Loucy (cell line): ENCODE results near the gene CCDC146.
"Not testable (repeated sequence)": the region's sequence is repeated elsewhere in the genome, so short reads cannot be mapped to it uniquely, and the experiment has no call there.

ENCODE experiments used
- H2AFZ ChIP-seq: fragments of 200-600 bp; sonication (generic); 2 replicates; pipeline ENCODE4 v1.6.0; 2016; ENCODE audit warnings: antibody characterized with exemption, mild to moderate bottlenecking, low read length, moderate library complexity
- H3F3A ChIP-seq: fragments of 200-600 bp; 2 replicates; pipeline ENCODE4 v1.6.0; 2016; ENCODE audit warnings: antibody characterized with exemption, low read depth, mild to moderate bottlenecking
- H3K27me3 ChIP-seq: fragments of 200-600 bp; sonication (generic); 2 replicates; pipeline ENCODE4 v1.6.1; 2014; ENCODE audit warnings: low read length, mild to moderate bottlenecking; ENCODE audit not compliant: insufficient read depth, poor library complexity, severe bottlenecking
- H3K36me3 ChIP-seq: fragments of 200-600 bp; sonication (generic); 2 replicates; pipeline ENCODE4 v1.6.1; 2016; ENCODE audit warnings: low read length; ENCODE audit not compliant: insufficient read depth
- H3K4me1 ChIP-seq: fragments of 200-600 bp; sonication (generic); 2 replicates; pipeline ENCODE4 v1.5.1; 2014; ENCODE audit warnings: low read length, mild to moderate bottlenecking; ENCODE audit not compliant: insufficient read depth, poor library complexity, severe bottlenecking
- H3K4me2 ChIP-seq: fragments of 200-600 bp; sonication (generic); 2 replicates; pipeline ENCODE4 v1.6.0; 2014; ENCODE audit warnings: antibody characterized with exemption, low read length, low read depth, mild to moderate bottlenecking; ENCODE audit not compliant: poor library complexity, severe bottlenecking
- H3K4me3 ChIP-seq: fragments of 200-600 bp; sonication (generic); 2 replicates; pipeline ENCODE4 v1.5.1; 2014; ENCODE audit warnings: low read length, mild to moderate bottlenecking, mixed read lengths; ENCODE audit not compliant: poor library complexity, severe bottlenecking
- H3K79me2 ChIP-seq: fragments of 200-600 bp; sonication (generic); 2 replicates; pipeline ENCODE4 v1.6.1; 2014; ENCODE audit warnings: low read length; ENCODE audit not compliant: insufficient read depth
- H3K9ac ChIP-seq: fragments of 200-600 bp; sonication (generic); 2 replicates; pipeline ENCODE4 v1.6.0; 2014; ENCODE audit warnings: mild to moderate bottlenecking, low read depth, low read length, moderate library complexity; ENCODE audit not compliant: poor library complexity, severe bottlenecking
- H3K9me2 ChIP-seq: fragments of 200-600 bp; sonication (generic); replicated peaks from 2 replicates; pipeline ENCODE4 v1.6.1; 2016; ENCODE audit warnings: low read depth, low read length, mixed read lengths
- H3K9me3 ChIP-seq: fragments of 200-600 bp; sonication (generic); 2 replicates; pipeline ENCODE4 v1.6.1; 2014; ENCODE audit warnings: mild to moderate bottlenecking, antibody characterized with exemption, low read length, low read depth; ENCODE audit not compliant: insufficient read depth
- H4K20me1 ChIP-seq: fragments of 200-600 bp; sonication (generic); 2 replicates; pipeline ENCODE4 v1.6.0; 2014; ENCODE audit warnings: antibody characterized with exemption, low read length, mild to moderate bottlenecking; ENCODE audit not compliant: insufficient read depth, poor library complexity, severe bottlenecking
- EZH2phosphoT487 ChIP-seq: fragments of 200-600 bp; IDR thresholded peaks from 2 replicates; pipeline ENCODE4 v1.6.1; 2018; ENCODE audit warnings: antibody characterized with exemption, mild to moderate bottlenecking, moderate library complexity, borderline replicate concordance
- TF ChIP-seq, protein P1 (sequence below): fragments of 200-600 bp; sonication (generic); conservative IDR thresholded peaks from 2 replicates; pipeline ENCODE4 v1.5.1; 2014; ENCODE audit warnings: mild to moderate bottlenecking, antibody characterized with exemption, low read length

The CCDC146 gene

GRCh38 chr7:77222819-77223218 is 100.4 kb downstream of the CCDC146 start:
- Histone ChIP-seq H3K4me2 (no peak overlapping the region), H3K4me3 (no peak overlapping the region), H4K20me1 (no peaks in the 10 kb centered on the region), H3K27me3 (no peaks in the 10 kb centered on the region), H3K9ac (no peak overlapping the region), H3K9me2 (no peaks in the 10 kb centered on the region), H3K36me3 (no peaks in the 10 kb centered on the region), H3K79me2 (no peaks in the 10 kb centered on the region), H2AFZ (no peak overlapping the region), H3K9me3 (peaks cover 4% of the 10 kb centered on the region; the same call in 1 of the 2 replicates), H3F3A (no peaks in the 10 kb centered on the region), H3K4me1 (peaks cover 10% of the 10 kb centered on the region)
- TF ChIP-seq, protein P1, sequence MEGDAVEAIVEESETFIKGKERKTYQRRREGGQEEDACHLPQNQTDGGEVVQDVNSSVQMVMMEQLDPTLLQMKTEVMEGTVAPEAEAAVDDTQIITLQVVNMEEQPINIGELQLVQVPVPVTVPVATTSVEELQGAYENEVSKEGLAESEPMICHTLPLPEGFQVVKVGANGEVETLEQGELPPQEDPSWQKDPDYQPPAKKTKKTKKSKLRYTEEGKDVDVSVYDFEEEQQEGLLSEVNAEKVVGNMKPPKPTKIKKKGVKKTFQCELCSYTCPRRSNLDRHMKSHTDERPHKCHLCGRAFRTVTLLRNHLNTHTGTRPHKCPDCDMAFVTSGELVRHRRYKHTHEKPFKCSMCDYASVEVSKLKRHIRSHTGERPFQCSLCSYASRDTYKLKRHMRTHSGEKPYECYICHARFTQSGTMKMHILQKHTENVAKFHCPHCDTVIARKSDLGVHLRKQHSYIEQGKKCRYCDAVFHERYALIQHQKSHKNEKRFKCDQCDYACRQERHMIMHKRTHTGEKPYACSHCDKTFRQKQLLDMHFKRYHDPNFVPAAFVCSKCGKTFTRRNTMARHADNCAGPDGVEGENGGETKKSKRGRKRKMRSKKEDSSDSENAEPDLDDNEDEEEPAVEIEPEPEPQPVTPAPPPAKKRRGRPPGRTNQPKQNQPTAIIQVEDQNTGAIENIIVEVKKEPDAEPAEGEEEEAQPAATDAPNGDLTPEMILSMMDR, result no peak
- no peak for TF ChIP-seq EZH2phosphoT487

DNA sequence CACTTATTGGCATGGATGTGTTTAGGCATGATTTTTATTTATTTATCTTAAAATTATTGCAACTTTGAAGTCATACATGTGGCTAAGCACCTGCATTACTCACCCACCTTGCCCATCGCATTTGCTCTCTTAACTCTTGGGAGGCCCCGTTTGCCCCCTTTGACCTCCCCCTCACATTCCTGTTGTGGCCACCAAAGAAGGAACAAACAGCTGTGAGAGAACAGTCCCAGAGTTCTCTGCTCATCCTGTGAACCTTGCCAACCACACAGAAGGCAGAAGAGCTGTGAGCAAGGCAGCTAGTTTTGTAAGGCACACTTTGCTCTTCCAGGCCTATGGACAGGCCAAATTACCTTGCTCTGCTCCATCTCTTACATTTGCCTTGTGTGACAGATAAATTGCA is 100.8 kb downstream of the CCDC146 start:
- H3K27me3 ChIP-seq, result no peaks in the 10 kb centered on the region
- H3K9me3 ChIP-seq, result peaks cover 4% of the 10 kb centered on the region; the same call in 1 of the 2 replicates
- H2AFZ ChIP-seq, result no peak overlapping the region
- no peaks in the 10 kb centered on the region for H3K9me2 ChIP-seq
- no peaks in the 10 kb centered on the region for H3K79me2 ChIP-seq
- TF ChIP-seq EZH2phosphoT487, result no peak
- TF ChIP-seq, protein P1, result no peak
- H3F3A ChIP-seq, result no peaks in the 10 kb centered on the region
- no peaks in the 10 kb centered on the region for H4K20me1 ChIP-seq
- H3K9ac ChIP-seq, result no peak overlapping the region
- H3K4me1 ChIP-seq, result peaks cover 10% of the 10 kb centered on the region
- no peak overlapping the region for H3K4me2 ChIP-seq
- no peak overlapping the region for H3K4me3 ChIP-seq
- H3K36me3 ChIP-seq, result no peaks in the 10 kb centered on the region

DNA sequence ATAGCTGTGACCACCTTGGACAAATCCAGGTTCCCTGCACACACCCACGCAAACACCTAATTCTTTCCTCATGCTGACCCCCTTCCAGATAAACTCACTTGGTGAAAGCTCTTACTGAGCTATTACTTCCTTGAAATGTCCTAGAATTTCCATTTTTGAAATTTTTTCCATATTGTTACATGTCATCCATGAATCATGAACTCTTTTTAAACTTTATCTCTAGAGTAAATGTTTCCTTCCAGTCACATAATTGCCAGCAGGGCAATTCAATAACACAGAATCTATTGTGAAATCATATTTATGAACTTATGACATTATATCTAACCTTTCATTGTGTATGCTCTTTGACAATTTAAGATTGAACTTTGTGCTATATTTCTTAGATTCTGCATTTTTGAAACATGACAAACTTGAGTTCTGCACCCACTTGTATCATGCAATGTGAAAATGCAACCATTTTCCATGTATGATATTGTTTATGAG is 104.0 kb downstream of the CCDC146 start:
- Histone ChIP-seq H3K4me3 (no peak overlapping the region), H3K4me1 (peaks cover 10% of the 10 kb centered on the region), H3K4me2 (no peak overlapping the region), H2AFZ (no peak overlapping the region), H3K79me2 (no peaks in the 10 kb centered on the region), H3K9me3 (0 out of 2 replicates have a peak, but pooled peaks cover 7% of the 10 kb centered on the region), H3K36me3 (no peaks in the 10 kb centered on the region), H3K27me3 (no peaks in the 10 kb centered on the region), H3K9me2 (no peaks in the 10 kb centered on the region), H3K9ac (no peak overlapping the region), H3F3A (no peaks in the 10 kb centered on the region), H4K20me1 (no peaks in the 10 kb centered on the region)
- no peak for TF ChIP-seq EZH2phosphoT487
- TF ChIP-seq, protein P1, result no peak

- not testable (repeated sequence) for H3K9me3 ChIP-seq, H3K27me3 ChIP-seq, H2AFZ ChIP-seq, H3F3A ChIP-seq, H4K20me1 ChIP-seq, H3K4me1 ChIP-seq, H3K9ac ChIP-seq, H3K9me2 ChIP-seq, H3K4me2 ChIP-seq, H3K4me3 ChIP-seq, H3K79me2 ChIP-seq, H3K36me3 ChIP-seq
Observed at GRCh38 chr7:77228795-77229194, 106.4 kb downstream of the CCDC146 start.
